CD4-positive, alpha-beta T cell treated with Interleukin-15 for 4 hours (primary cell): ENCODE results near the gene NRXN3.

Experiments
- DNase-seq: peaks from one replicate; pipeline ENCODE4 v3.0.0-alpha.2; 2020; ENCODE audit warnings: low spot score

Gene NRXN3

DNA sequence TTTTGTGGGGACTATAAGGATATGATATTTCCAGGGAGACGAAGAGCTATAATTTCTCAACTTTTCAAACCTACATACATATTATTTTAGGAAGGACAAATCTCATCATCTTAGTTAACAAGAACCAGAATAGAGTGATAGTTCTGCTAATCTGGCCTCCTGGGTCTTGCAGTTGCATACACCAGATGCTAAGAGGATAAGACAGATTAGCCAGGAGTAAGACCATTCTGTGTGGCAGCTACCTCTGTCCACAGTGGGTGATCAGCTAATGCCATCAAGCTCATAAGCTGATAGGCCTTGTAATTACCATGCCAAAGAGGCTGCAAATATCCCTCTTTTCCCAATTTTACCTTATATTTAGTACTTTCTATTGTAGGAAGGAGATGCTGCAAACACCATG is 776.8 kb downstream of the NRXN3 start:
- no peak for DNase-seq

DNA sequence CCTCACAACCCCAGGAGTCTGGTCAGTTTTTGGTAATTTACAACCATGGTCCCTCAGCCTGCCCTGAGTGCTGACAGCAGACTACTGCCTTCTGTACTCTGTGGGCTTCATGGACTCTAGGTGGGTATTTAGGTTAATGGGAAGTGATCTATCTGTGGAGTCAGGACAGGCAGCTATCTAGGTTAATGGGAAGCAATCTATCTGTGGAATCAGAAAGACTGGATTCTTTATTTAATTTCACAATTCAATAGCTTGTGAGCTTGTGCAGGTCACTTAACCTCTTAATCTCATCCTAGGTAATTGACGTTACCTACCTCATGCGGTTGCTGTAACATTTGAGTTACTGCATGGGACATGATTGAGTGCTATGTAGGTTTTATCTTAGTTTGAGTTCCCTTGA is 777.5 kb downstream of the NRXN3 start:
- DNase-seq: no peak

GRCh38 chr14:78950649-78951048 is 780.5 kb downstream of the NRXN3 start:
- DNase-seq: no peak

- DNase-seq: no peak
Observed at GRCh38 chr14:78951602-78952001, 781.4 kb downstream of the NRXN3 start.

DNA sequence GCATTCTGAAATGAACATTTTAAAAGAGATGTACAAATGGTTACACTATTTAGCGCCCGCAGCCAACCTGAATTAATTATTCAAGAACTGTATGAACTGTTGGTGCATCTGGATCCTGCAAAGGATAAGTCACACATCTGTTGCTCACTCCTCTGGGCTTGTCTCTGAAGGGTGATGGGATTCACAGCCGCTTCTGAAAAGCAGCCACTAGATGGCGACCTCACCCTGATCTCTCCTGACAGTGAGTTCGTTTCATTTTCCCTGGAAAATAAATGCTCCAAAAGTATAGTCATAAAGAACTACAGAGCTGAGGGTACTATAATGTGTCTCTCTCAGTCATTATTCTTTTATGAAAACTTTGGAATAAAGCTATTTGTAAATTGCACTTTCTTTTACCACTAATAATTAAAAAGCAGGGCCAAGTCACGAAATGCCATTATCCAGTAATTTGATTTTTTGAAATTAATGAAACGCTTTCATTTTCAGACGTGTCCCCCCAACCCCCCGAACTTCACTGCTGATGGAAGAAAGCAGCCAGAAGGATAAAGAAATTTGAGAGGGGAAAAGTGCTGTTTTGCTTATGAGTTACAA is 789.6 kb downstream of the NRXN3 start:
- peak; percentile 45 for DNase-seq

- DNase-seq: no peak
Observed at GRCh38 chr14:78967111-78967809, 797.1 kb downstream of the NRXN3 start.

DNA sequence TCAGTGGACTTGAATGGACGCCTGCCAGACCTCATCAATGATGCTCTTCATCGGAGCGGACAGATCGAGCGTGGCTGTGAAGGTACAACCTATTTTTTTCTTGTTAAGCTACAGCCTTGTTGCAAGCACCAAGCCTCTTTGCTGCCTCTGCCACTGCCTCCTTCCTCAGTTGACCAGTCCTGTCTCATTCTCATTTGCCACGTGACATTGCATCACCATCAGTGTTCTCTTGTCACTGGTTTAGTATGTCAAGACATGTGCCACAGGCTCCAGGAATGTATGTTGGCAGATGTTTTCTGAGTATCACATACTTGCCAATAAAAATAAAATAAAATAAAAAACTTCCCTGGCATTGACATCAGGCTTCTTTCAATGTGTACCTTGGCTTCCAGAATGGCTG is 798.1 kb downstream of the NRXN3 start:
- DNase-seq: no peak

DNA sequence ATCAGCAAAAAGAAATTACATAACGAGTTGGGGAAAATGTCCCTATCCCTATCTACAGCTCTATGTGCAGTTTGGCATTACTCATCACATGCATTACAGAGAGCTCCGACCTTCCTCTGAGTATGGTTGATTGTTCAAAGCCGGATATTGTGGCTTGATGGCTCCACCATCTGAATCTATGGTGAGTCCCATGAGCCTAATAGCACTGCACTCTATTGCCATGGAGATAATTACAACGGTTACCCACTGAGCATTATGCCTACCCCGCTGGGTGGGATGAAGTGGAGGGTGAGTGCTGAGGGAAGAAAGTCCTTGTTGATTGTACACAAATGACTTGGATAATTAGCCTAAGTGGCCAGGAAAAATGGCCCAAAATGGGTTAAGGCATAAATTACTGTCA is 800.5 kb downstream of the NRXN3 start:
- DNase-seq: no peak

DNA sequence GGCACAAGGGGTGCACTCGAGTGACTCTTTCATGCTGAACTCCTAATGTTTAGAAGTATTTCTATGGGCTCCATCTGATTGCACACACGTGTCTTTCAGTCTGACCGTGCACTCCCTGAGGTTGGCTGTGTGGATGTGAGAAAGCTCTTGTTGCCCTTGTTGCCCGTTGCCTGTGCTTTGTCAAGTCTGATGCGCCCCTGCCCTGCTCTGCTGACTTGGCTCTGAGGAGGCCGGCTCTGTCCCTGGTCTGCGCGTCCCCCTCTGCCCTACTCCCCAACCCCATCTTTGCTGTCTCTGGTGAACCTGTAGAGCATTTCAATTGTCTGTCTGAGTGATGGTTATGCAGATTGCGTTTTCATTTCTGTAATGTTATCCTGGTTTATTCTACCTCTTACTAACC is 802.3 kb downstream of the NRXN3 start:
- DNase-seq: no peak

- DNase-seq: no peak
Observed at GRCh38 chr14:78974691-78975090, 804.5 kb downstream of the NRXN3 start.

DNA sequence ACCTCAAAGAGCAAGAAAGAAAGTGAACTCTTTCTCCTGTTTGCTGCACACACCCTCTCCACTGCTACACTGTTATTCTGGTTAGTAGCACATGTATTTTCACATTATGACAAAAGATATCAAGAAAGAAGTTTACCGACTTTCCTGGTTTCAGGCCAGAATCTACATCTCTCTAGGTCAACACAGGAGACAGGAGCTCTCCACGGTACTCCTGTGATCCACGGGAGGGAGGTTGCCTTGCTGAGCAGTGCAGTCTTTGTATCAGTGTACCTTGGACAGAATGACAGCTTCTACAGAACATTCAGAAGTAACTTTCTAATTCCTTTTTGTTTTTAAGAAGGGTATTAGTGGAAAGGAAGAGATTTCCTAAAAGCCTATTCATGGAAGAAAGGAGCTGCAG is 805.6 kb downstream of the NRXN3 start:
- no peak for DNase-seq

DNA sequence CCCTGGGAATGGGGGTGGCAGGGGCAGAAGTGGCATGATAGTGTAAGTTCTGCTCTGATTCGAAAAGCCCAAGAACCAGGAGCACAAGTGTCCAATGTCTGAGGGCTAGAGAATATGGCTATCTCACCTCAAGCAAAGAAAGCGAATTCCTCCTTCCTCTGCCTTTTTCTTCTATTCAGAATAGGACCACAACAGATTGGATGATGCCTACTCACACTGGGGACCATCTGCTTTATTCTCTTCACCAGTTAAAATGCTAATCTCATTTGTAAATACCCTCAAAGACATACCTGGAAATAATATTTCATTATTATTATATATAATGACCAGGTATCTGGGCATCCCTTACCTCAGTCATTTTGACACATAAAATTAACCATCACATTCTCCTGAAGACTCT is 808.7 kb downstream of the NRXN3 start:
- DNase-seq: no peak

- no peak for DNase-seq
Observed at GRCh38 chr14:78982551-78982950, 812.4 kb downstream of the NRXN3 start.

DNA sequence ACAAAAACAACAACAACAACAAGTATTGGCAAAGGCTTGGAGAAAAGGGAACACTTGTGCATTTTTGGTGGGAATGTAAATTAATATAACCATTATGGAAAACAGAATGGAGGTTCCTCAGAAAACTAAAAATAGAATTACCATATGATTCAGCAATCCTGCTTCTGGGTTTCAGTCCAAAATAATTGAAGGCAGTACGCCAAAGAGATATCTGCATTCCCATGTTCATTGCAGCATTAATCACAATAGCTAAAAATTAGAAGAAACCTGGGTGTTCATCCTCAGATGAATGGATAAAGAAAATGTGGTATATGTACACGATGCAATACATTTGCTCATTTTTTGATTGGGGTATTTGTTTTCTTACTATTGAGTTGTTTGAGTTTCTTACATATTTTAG is 813.0 kb downstream of the NRXN3 start:
- no peak for DNase-seq

DNA sequence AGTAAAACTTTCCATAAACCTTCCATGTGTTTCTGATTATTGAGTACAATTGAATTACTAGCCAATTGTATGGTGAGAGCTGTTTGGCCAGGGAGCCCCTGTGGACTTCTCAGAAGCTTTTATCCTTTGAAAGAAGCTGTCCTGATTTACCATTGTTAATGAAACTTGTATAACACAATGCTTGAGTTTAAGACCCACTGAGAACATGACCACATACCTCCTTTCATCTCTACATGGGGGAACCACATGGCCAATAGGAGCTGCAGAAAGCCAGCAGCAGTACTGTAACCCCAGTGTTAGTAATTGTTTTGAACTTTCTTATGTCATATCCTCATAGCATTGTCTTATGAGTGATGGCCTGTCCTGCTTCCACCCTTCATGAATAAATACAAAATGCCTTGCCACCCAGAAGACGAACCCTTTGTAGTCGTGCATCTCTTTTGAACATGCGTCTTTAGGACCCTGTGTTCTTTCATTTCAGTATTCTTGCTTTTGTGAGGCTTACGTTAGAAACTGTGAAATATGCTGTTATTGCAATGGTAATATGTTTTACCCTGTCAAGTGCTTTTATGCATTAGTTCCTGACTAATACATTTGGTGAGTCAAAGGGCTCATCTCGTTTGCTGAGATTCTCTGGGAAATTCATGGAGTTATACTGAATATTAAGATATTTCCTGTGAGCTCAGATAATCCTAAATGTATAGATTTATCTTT is 815.7 kb downstream of the NRXN3 start:
- no peak for DNase-seq

DNA sequence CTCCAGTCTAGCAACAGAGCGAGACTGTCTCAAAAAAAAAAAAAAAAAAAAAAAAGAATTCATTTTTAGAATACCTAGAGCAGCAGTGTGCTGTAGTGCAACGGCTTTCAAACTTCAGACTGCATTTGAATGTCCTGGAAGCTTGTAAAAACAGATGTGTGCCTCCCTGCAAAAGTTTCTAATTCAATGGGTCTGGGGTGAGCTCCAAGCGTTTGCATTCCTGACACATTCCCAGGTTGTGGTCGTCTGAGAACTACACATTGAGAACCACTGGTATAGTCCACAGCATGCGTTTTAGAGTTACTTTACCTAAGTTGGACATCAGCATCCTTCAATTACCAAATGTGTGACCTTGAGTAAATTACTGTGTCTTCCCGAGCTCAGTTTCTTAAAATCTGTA is 816.8 kb downstream of the NRXN3 start:
- DNase-seq: no peak

GRCh38 chr14:78989221-78989620 is 819.0 kb downstream of the NRXN3 start:
- DNase-seq: no peak

- DNase-seq: no peak
Observed at GRCh38 chr14:78992867-78993266, 822.7 kb downstream of the NRXN3 start.

GRCh38 chr14:78997811-78998210 is 827.6 kb downstream of the NRXN3 start:
- no peak for DNase-seq

DNA sequence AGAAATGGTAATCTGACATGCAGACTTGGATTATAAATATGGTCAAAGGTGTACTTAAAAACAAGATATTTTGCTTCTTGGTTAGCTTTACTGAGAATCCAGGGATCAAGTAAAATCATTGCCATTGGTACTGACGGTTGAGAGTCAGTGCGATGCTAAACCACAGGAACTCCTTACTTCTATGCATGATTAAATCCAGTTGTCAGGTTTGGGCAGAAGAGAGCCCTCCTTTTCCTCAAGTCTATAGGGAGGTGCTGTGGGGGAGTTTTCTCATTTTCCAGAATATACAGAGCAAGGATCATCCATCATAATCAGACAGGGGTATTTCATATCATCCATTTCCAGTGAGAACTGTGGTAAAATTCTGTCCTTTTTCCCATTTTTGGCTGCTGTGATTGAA is 839.1 kb downstream of the NRXN3 start:
- DNase-seq: no peak

DNA sequence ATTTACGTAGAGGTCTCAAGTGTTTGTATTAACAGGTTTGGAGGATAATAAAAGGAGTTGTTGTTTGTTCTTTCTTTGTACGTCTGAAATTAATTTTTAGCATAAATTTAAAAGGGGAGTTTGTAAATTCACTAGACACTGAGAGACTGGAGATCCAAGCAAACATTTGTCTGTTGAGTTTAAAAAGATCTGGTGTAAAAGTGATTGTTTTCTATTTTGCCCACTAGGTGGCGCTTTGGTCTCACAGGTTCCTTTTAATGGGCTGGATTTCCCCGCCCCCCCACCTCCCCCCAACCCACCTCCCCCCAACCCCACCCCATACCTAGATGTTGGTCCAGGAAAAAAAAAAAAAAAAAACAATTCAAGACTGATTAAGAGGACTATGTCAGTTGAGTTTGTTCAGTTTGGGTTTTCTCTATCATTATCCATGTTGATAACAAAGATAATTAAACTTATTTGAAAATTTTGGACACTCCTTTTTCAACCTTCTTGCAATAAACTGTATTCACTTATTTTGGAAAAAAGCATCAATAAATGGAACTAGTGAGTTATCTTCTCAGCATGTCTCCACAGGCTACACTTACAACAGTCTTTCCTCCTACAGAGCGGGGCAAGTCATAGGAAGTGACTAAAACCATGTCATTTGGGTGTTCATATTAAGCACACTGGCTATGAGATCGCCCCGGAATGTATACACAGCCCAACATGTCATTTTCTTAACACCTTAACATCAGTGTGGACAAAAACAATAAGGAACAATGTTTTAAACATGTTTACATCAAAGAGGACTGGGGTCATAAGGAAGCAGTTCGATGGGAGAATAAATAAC is 841.1 kb downstream of the NRXN3 start:
- DNase-seq: no peak

- no peak for DNase-seq
Observed at GRCh38 chr14:79011920-79012204, 841.7 kb downstream of the NRXN3 start.
